GM12878 (cell line): ENCODE measurements around the gene ANK2.

Experiments used
- CREB1 ChIP-seq: IDR thresholded peaks from 2 replicates; pipeline ENCODE4 v1.6.1; 2012; ENCODE audit warnings: low read depth, mild to moderate bottlenecking, inconsistent platforms
- FOXK2 ChIP-seq: fragments of 450-650 bp; IDR thresholded peaks from 2 replicates; pipeline ENCODE4 v1.6.1; 2017; ENCODE audit warnings: mild to moderate bottlenecking, moderate library complexity
- SMC3 ChIP-seq: IDR thresholded peaks from 2 replicates; pipeline ENCODE4 v1.6.1; 2011; ENCODE audit warnings: low read length, improper control_type of control experiment, borderline replicate concordance
- ZBTB11 ChIP-seq: fragments of 450-650 bp; formaldehyde crosslinking; IDR thresholded peaks from 2 replicates; pipeline ENCODE4 v1.5.0; 2022; ENCODE audit warnings: mild to moderate bottlenecking, missing genetic modification characterization
- TF ChIP-seq, protein P1 (sequence below): IDR thresholded peaks from 2 replicates; pipeline ENCODE4 v1.6.1; 2011; ENCODE audit warnings: borderline replicate concordance, low read depth, mild to moderate bottlenecking, moderate library complexity, mixed read lengths, low read length; ENCODE audit not compliant: insufficient read depth; ENCODE audit errors: extremely low read length
- TF ChIP-seq, protein P2 (sequence below), 3 experiments: IDR thresholded peaks in 2 of 3; conservative IDR thresholded peaks in 1 of 3; 2 replicates each; pipeline ENCODE4 v1.5.1; 2011; ENCODE audit warnings: low read depth in 3 of 3, low read length in 3 of 3, mild to moderate bottlenecking in 3 of 3, control low read depth in 2 of 3, moderate library complexity in 2 of 3, inconsistent platforms in 1 of 3, mixed read lengths in 1 of 3; ENCODE audit not compliant: control insufficient read depth in 2 of 3, insufficient read depth in 1 of 3; ENCODE audit errors: extremely low read depth in 1 of 3

DNA sequence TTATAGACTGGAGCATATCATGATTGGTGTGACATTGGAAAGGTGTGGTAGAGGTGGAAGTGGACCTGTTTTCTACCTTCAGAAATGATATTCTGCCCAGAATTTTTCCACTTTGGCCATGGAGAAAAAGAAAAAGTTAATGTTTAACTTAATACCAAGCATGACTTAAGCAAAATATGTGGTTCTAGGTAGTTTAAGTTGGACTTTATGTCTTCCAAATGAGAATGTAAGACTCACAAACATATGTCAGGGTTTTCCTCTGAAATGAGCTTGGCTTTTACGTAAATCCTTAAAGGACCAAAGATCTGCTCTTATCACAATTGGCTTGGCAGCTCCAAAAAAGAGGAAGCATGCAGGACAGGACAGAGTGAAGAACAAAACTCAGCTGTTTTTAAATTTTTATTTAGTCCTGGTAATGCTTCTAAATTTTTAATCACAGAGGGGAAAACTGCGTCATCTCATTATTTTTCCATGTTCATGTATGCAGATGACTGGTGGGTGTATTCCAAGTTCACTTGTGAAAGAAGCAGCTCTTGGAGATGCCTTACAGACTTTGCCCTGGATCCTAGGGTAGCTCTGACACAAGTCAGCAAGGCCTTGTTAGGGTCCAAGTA is 98.2 kb downstream of the ANK2 start:
- no peak for TF ChIP-seq ZBTB11 (CRISPR knock-in tag)
- TF ChIP-seq, protein P1, sequence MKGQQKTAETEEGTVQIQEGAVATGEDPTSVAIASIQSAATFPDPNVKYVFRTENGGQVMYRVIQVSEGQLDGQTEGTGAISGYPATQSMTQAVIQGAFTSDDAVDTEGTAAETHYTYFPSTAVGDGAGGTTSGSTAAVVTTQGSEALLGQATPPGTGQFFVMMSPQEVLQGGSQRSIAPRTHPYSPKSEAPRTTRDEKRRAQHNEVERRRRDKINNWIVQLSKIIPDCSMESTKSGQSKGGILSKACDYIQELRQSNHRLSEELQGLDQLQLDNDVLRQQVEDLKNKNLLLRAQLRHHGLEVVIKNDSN: no peak
- TF ChIP-seq, protein P2, sequence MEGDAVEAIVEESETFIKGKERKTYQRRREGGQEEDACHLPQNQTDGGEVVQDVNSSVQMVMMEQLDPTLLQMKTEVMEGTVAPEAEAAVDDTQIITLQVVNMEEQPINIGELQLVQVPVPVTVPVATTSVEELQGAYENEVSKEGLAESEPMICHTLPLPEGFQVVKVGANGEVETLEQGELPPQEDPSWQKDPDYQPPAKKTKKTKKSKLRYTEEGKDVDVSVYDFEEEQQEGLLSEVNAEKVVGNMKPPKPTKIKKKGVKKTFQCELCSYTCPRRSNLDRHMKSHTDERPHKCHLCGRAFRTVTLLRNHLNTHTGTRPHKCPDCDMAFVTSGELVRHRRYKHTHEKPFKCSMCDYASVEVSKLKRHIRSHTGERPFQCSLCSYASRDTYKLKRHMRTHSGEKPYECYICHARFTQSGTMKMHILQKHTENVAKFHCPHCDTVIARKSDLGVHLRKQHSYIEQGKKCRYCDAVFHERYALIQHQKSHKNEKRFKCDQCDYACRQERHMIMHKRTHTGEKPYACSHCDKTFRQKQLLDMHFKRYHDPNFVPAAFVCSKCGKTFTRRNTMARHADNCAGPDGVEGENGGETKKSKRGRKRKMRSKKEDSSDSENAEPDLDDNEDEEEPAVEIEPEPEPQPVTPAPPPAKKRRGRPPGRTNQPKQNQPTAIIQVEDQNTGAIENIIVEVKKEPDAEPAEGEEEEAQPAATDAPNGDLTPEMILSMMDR (IDR thresholded peaks at IDR 0.05 in 2 of 3, conservative IDR thresholded peaks at IDR 0.05 in 1 of 3; ENCODE audit: control insufficient read depth in 2 of 3, extremely low read depth in 1 of 3, insufficient read depth in 1 of 3, low read depth in 3 of 3, low read length in 3 of 3): no peak
- TF ChIP-seq SMC3: no peak
- no peak for TF ChIP-seq FOXK2
- no peak for TF ChIP-seq CREB1
